Measurements from ENCODE around the gene OR4M1. TPM values are rescaled to one million over a fixed set of nuclear protein-coding genes. Genes with fewer than 3 reads are reported as not detected.
"Not testable (repeated sequence)": the region's sequence is repeated elsewhere in the genome, so short reads cannot be mapped to it uniquely, and the experiment has no call there.

Gene OR4M1
- not detected for total RNA-seq

- ATAC-seq; DNase-seq (ENCODE audit: low spot score): not testable (repeated sequence)
Observed at GRCh38 chr14:19773204-19773603, at the start of gene OR4M1. Gene OR4M1, plus strand, starts transcription at chr14:19773504. Its CDS starts 6,819 bp downstream, at chr14:19780323.

- ATAC-seq (no peak), DNase-seq (ENCODE audit: low spot score) (no peak)
Observed at GRCh38 chr14:19729359-19729758, 43.9 kb upstream of the OR4M1 start.

- DNase-seq (ENCODE audit: low spot score) (no peak), ATAC-seq (no peak)
Observed at GRCh38 chr14:19729763-19730162, 43.5 kb upstream of the OR4M1 start.

- not testable (repeated sequence) for ATAC-seq
Observed at GRCh38 chr14:19733893-19734292, 39.4 kb upstream of the OR4M1 start.

GRCh38 chr14:19743256-19743655 is 30.0 kb upstream of the OR4M1 start, which contains the start of gene OR4Q3:
Gene OR4Q3, plus strand, starts transcription at chr14:19743571.
- no peak for ATAC-seq
- no peak for DNase-seq (ENCODE audit: low spot score)

More at GRCh38 chr14:19733893-19734292, 39.4 kb upstream of the OR4M1 start:
- not testable (repeated sequence) for DNase-seq (ENCODE audit: low spot score)

- not testable (repeated sequence) for ATAC-seq; DNase-seq (ENCODE audit: low spot score)
Observed at GRCh38 chr14:19752316-19752715, 21.0 kb upstream of the OR4M1 start.

- DNase-seq (ENCODE audit: low spot score) (no peak), ATAC-seq (no peak)
Observed at GRCh38 chr14:19754172-19754571, 19.1 kb upstream of the OR4M1 start.

GRCh38 chr14:19771491-19771890 is 1.8 kb upstream of the OR4M1 start:
- ATAC-seq; DNase-seq (ENCODE audit: low spot score): not testable (repeated sequence)

GRCh38 chr14:19771895-19772430 is 1.3 kb upstream of the OR4M1 start:
- DNase-seq (ENCODE audit: low spot score) (no peak), ATAC-seq (peak; percentile 35)

- not testable (repeated sequence) for ATAC-seq
Observed at GRCh38 chr14:19772454-19772853, 850 bp upstream of the OR4M1 start.

GRCh38 chr14:19775587-19775986 is 2.3 kb downstream of the OR4M1 start:
- no peak for ATAC-seq

More at GRCh38 chr14:19772454-19772853, 850 bp upstream of the OR4M1 start:
- DNase-seq (ENCODE audit: low spot score): not testable (repeated sequence)

GRCh38 chr14:19785848-19786247 is 12.5 kb downstream of the OR4M1 start:
- DNase-seq (ENCODE audit: low spot score); ATAC-seq: not testable (repeated sequence)

More at GRCh38 chr14:19775587-19775986, 2.3 kb downstream of the OR4M1 start:
- DNase-seq (ENCODE audit: low spot score): no peak

- ATAC-seq: not testable (repeated sequence)
Observed at GRCh38 chr14:19787318-19787717, 14.0 kb downstream of the OR4M1 start.

GRCh38 chr14:19788150-19788549 is 14.8 kb downstream of the OR4M1 start:
- not testable (repeated sequence) for ATAC-seq; DNase-seq (ENCODE audit: low spot score)

More at GRCh38 chr14:19787318-19787717, 14.0 kb downstream of the OR4M1 start:
- not testable (repeated sequence) for DNase-seq (ENCODE audit: low spot score)

- ATAC-seq; DNase-seq (ENCODE audit: low spot score): not testable (repeated sequence)
Observed at GRCh38 chr14:19796520-19797108, 23.3 kb downstream of the OR4M1 start.

GRCh38 chr14:19799880-19800279 is 26.6 kb downstream of the OR4M1 start:
- ATAC-seq (no peak), DNase-seq (ENCODE audit: low spot score) (no peak)

- ATAC-seq (peak; percentile 14), DNase-seq (ENCODE audit: low spot score) (no peak)
Observed at GRCh38 chr14:19800282-19801117, 27.2 kb downstream of the OR4M1 start.

GRCh38 chr14:19801118-19801464 is 27.8 kb downstream of the OR4M1 start:
- peak; percentile 13 for ATAC-seq
- DNase-seq (ENCODE audit: low spot score): no peak

GRCh38 chr14:19803470-19803869 is 30.2 kb downstream of the OR4M1 start, which contains the start of gene OR4N2:
Gene OR4N2, plus strand, starts transcription at chr14:19803770. Its CDS starts 23,679 bp downstream, at chr14:19827449.
- ATAC-seq; DNase-seq (ENCODE audit: low spot score): not testable (repeated sequence)

GRCh38 chr14:19813171-19813920 is 40.0 kb downstream of the OR4M1 start:
- not testable (repeated sequence) for ATAC-seq; DNase-seq (ENCODE audit: low spot score)
